Activated CD4-positive, alpha-beta T cell treated with anti-CD3 and anti-CD28 coated beads, Interleukin-2, amount 10 ng/mL, durations not matched to agents 24 days and 14 days (primary cell): ENCODE measurements around the gene ZACN. TPM values are rescaled to one million over a fixed set of nuclear protein-coding genes. Genes with fewer than 3 reads are reported as not detected.
A peak's percentile ranks its signal among the peaks of the same experiment; 100 is the strongest.

ENCODE experiments used
- DNase-seq: peaks from one replicate; pipeline ENCODE4 v3.0.0; 2022
- H3K27ac Mint-ChIP-seq: one replicate; pipeline ENCODE4 v1.8.0; 2022; ENCODE audit warnings: mild to moderate bottlenecking, mixed read lengths
- H3K27me3 Mint-ChIP-seq: one replicate; pipeline ENCODE4 v1.8.0; 2022; ENCODE audit warnings: mixed read lengths
- H3K36me3 Mint-ChIP-seq: one replicate; pipeline ENCODE4 v1.8.0; 2022; ENCODE audit warnings: low read depth, mild to moderate bottlenecking, mixed read lengths
- H3K4me1 Mint-ChIP-seq: one replicate; pipeline ENCODE4 v1.8.0; 2021; ENCODE audit warnings: mixed read lengths
- H3K4me3 Mint-ChIP-seq: one replicate; pipeline ENCODE4 v1.8.0; 2022; ENCODE audit warnings: mild to moderate bottlenecking, moderate library complexity, mixed read lengths
- H3K9me3 Mint-ChIP-seq: one replicate; pipeline ENCODE4 v1.8.0; 2021; ENCODE audit warnings: mixed read lengths
- intact Hi-C: fragments of 100-400 bp; cut with micrococcal nuclease; formaldehyde crosslinking; loops from one replicate; pipeline ENCODE4 v1.15.1; 2023
- total RNA-seq: library from RNA; stranded (reverse); gene quantifications from 2 replicates; pipeline ENCODE4 v1.2.3, GENCODE V29; 2022

The ZACN gene
- total RNA-seq, 1 donor from 2014 or later = 4.1 TPM

DNA sequence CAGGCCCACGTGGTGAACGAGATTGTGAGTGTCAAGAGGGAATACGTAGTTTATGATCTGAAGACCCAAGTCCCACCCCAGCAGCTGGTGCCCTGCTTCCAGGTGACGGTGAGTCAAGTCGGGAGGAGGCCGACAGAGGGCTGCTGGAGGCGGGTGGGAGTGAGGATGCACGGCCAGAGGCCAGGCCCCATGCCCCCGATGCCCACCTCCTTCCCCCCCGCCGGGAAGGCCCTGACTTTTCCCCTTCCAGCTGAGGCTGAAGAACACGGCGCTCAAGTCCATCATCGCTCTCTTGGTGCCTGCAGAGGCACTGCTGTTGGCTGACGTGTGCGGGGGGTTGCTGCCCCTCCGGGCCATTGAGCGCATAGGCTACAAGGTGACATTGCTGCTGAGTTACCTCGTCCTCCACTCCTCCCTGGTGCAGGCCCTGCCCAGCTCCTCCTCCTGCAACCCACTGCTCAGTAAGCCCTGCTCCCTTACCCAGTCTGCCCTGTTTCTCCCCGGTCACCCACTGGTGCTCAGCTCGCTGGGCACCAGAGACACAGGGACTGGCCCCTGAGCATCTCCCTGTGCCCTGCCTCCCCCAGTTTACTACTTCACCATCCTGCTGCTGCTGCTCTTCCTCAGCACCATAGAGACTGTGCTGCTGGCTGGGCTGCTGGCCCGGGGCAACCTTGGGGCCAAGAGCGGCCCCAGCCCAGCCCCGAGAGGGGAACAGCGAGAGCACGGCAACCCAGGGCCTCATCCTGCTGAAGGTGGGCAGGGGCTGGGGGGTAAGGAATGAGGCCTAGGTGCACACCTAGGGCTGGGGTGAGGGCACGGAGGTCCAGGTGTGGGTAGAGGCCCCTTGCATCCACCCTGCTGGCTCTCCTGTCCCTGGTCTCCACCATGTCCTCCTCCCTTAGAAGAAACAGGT, 2.6 kb downstream of the ZACN start:
- DNase-seq = no peak
- Mint-ChIP-seq H3K4me3 (no peak overlapping the region), H3K36me3 (peaks cover 20% of the 10 kb centered on the region), H3K27me3 (peaks cover 26% of the 10 kb centered on the region), H3K27ac (peak overlapping the region; percentile 45), H3K9me3 (no peaks in the 10 kb centered on the region), H3K4me1 (peaks cover 9% of the 10 kb centered on the region)
- intact Hi-C loops = no loop called here

DNA sequence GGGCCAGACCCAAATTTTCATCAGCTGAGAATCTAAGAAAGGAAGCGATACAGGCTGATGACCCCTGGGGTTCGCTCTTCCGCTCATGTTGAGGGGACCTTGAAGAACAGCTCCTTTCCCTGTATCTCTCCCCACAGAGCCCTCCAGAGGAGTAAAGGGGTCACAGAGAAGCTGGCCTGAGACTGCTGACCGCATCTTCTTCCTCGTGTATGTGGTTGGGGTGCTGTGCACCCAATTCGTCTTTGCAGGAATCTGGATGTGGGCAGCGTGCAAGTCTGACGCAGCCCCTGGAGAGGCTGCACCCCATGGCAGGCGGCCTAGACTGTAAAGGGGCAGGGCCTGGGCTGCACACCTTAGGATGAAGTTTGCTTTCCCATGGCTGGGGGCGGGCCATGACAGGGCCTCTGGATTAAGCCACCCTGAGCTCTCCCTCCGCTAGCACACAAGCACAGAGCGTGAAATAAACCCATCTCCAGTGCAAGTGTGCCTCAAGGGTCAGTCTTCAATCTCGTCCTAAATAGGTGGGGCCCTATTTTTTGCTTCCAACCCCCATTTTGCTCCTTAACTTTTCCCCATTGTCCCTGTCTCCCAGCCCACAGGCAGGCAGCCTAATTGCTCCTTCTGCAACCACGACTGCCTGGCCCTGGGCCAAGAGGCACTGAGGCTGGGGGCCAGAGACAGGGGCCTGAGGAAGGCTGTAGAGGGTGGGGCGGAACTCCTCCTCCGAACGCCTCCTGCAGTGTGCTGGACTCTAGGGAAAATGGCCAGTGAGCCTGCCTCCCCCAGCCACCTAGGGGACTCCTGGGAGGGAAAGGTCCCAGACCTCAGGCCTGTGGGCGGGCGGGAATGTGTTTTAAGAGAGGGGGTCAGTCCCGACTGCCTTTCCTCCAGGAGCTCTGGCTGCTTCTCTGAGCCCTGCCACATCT, 3.6 kb downstream of the ZACN start:
- peaks cover 16% of the 10 kb centered on the region for H3K27me3 Mint-ChIP-seq
- no peak overlapping the region for H3K27ac Mint-ChIP-seq
- H3K4me3 Mint-ChIP-seq = no peak overlapping the region
- no peak for DNase-seq
- peaks cover 22% of the 10 kb centered on the region for H3K36me3 Mint-ChIP-seq
- no peaks in the 10 kb centered on the region for H3K9me3 Mint-ChIP-seq
- peaks cover 4% of the 10 kb centered on the region for H3K4me1 Mint-ChIP-seq
- intact Hi-C loops = no loop called here

DNA sequence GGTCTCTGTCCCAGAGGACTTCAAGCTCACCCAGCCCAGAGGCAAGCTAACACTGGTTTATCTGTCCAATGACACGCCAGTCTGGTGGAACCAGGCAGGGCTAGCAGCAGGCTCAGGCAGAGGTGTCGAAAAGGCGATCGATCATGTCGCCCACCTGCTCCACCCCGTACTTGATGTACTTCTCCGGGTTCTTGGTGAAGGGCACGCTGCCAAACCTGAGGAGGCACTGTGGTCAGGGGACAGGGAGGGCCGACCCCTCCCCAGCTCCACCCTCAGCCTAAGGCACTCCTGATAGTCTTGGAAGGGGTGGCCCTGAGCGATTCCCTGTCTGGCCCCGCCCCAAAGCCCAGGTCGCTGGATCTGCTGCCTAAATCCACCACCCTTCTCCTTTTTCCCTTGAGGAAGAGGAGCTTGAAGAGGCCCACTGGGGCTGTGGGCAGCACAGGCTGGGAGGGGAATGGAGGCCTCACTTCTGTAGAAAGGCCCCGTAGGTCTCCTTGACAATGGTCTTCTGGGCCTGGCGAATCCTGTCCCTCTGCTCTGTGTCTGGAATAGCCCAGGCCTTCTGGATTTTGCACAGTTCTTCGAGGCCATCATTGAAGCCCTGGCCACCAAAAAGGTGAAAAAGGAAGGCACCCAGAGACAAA, 4.7 kb downstream of the ZACN start:
- Mint-ChIP-seq H3K9me3 (no peaks in the 10 kb centered on the region), H3K4me1 (peaks cover 1% of the 10 kb centered on the region), H3K4me3 (no peak overlapping the region), H3K27me3 (peaks cover 10% of the 10 kb centered on the region), H3K27ac (no peak overlapping the region), H3K36me3 (peaks cover 26% of the 10 kb centered on the region)
- DNase-seq = no peak
- intact Hi-C loops = no loop called here

DNA sequence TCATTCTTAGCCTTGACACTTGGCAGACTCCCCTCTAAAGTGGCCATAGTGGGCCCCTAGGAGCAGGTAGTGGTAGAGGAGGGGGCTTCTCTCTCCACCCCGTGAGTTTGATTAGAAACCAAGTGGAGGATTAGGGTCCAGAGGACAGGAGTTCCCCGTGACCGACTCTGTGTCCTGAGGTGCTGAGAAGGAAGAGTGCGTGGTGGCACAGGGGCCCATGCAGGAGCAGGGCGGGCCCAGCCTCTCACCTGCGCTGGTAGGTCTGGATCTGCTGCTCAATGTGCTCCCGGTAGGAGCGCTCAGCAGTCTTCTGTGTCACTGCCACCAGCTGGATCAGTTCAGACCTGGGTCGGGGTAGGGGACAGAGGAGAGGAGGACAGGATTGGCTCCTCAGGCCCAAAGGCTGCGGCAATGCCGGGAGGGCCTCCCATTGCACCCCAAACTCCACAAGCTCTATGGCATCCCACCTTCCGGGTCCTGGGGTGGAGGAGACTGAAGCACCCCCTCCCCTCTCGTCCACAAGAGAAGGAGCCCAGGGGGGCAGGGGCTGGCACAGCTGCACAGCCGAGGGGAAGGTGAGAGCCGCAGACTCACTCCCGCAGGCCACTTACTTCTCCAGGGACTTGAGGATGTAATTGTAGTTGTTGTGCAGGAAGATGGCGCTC, 6.2 kb downstream of the ZACN start:
- H3K27ac Mint-ChIP-seq = no peak overlapping the region

DNA sequence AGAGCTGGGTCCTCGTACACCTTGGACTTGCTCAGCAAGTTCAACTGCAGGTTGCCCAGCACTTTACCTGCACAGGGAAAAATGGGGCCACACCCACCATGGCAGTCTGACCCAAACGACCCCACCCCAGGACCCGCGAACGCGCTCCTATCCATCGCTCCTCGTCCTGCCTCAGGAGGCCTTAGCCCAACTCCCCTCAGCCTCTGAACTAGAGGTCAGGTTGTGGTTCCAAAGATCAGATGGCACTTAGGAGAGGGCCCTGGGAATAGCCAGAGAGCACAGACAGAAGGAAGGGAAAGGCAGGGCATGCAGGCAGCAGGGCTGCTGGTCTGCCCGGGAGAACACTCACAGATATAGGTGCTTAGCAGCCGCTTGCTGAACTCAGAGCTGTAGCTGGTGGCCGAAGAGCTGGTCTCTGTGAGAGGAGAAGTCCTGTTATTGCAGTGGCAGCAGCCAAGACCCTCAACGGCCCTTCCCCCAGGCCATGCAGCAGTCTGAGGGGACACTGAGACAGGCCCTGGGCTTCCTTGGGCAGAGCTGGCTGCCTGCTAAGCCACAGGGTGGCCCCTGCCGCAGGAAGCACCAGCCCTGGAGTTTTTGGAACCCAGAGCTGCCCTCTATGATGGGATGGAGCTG, 6.9 kb downstream of the ZACN start:
- DNase-seq = no peak
- Mint-ChIP-seq H3K4me1 (no peaks in the 10 kb centered on the region), H3K27me3 (no peaks in the 10 kb centered on the region), H3K36me3 (peaks cover 36% of the 10 kb centered on the region), H3K4me3 (no peak overlapping the region), H3K27ac (no peak overlapping the region), H3K9me3 (no peaks in the 10 kb centered on the region)
- intact Hi-C loops = no loop called here

More for the DNA sequence above, 6.2 kb downstream of the ZACN start:
- no peaks in the 10 kb centered on the region for H3K27me3 Mint-ChIP-seq
- intact Hi-C loops = no loop called here
- no peaks in the 10 kb centered on the region for H3K4me1 Mint-ChIP-seq
- H3K9me3 Mint-ChIP-seq = no peaks in the 10 kb centered on the region
- no peak overlapping the region for H3K4me3 Mint-ChIP-seq
- DNase-seq = no peak
- H3K36me3 Mint-ChIP-seq = peaks cover 36% of the 10 kb centered on the region

DNA sequence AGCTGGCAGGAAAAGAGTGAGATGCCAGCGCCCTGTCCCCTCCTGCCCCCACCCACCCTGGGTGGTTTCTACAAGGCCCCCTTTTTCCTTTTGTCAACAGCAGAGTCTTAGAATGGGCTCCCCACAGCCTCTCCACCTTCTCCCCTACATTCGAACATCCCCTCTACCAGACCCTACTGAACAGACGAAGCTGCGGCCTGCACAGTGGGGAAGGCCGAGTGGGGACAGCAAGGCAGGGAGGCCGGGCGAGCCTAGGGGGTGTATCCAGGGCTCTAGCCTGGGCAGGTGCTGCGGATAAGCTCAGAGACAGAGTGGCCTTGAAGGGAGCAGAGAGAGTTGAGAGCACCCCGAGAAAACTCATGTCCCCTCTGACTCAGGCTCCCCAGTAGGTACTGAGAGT, 7.4 kb downstream of the ZACN start:
- Mint-ChIP-seq H3K27me3 (no peaks in the 10 kb centered on the region), H3K4me1 (no peaks in the 10 kb centered on the region), H3K36me3 (peaks cover 39% of the 10 kb centered on the region), H3K4me3 (no peak overlapping the region), H3K27ac (no peak overlapping the region), H3K9me3 (no peaks in the 10 kb centered on the region)
- DNase-seq = no peak
- intact Hi-C loops = no loop called here

DNA sequence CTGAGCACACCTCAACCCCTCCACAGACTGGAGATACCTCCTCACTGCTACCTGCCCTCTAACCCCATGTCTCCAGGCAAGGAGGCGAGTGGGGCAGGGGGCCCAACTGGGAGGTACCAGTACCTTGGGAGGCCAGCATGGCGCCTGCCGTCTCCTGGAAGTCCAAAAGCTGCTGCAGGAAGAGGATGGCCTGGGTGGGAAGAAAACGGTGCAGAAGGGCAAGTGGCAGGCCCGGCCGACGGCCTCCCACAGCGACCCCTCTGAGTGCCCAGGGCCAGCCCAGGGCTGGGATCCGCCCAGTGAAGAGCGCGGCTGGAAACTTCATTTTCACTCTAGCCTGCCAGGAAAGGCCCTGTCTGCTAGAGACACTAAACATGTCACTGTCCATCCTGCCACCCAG, 8.5 kb downstream of the ZACN start:
- H3K4me3 Mint-ChIP-seq = no peak overlapping the region
- intact Hi-C loops = no loop called here
- H3K27ac Mint-ChIP-seq = no peak overlapping the region
- no peaks in the 10 kb centered on the region for H3K9me3 Mint-ChIP-seq
- H3K4me1 Mint-ChIP-seq = peaks cover 3% of the 10 kb centered on the region
- no peaks in the 10 kb centered on the region for H3K27me3 Mint-ChIP-seq
- DNase-seq = no peak
- H3K36me3 Mint-ChIP-seq = peaks cover 41% of the 10 kb centered on the region

DNA sequence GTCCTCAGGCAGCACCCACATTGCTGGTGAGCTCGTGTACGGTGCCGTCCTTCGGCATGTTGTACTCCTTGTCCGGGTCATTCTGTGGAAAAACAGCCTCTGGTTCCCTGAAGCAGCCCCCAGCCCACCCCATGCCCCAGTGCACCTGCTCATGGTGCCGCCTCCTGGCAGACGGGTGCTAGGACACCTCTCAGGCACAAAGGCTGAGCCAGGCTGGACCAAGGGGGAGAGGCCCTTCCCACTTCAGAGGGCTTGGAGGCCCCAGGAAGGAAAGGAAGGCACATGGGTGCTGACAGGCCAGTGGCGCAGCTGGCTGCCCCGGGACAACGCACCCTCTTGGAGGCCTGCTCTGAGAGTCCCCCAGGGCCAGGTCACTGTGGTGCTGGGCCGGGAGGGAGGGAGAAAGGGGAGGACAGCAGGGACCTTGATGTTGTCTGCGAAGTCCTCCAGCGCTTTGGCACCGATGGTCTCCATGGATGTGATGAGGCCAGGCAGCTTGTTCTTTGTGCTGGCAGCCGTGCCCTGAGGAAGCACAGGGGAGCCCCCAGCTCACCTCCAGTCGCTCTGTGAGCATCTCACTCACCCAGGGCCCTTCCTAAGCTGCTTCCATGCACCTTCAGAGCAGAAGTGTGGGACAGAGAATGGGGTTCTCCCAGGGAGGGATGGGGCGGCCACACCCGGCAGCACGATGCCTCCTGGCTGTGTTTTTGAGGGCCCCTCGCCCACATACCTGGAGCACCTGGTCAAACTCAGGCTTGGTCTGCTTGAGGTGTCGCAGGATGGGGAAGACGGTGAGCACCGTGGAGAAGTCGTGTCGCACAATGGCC, 9.3 kb downstream of the ZACN start:
- DNase-seq = no peak
- no peak overlapping the region for H3K27ac Mint-ChIP-seq
- no peak overlapping the region for H3K4me3 Mint-ChIP-seq
- peaks cover 41% of the 10 kb centered on the region for H3K36me3 Mint-ChIP-seq
- H3K9me3 Mint-ChIP-seq = no peaks in the 10 kb centered on the region
- intact Hi-C loops = no loop called here
- no peaks in the 10 kb centered on the region for H3K27me3 Mint-ChIP-seq
- peaks cover 3% of the 10 kb centered on the region for H3K4me1 Mint-ChIP-seq

DNA sequence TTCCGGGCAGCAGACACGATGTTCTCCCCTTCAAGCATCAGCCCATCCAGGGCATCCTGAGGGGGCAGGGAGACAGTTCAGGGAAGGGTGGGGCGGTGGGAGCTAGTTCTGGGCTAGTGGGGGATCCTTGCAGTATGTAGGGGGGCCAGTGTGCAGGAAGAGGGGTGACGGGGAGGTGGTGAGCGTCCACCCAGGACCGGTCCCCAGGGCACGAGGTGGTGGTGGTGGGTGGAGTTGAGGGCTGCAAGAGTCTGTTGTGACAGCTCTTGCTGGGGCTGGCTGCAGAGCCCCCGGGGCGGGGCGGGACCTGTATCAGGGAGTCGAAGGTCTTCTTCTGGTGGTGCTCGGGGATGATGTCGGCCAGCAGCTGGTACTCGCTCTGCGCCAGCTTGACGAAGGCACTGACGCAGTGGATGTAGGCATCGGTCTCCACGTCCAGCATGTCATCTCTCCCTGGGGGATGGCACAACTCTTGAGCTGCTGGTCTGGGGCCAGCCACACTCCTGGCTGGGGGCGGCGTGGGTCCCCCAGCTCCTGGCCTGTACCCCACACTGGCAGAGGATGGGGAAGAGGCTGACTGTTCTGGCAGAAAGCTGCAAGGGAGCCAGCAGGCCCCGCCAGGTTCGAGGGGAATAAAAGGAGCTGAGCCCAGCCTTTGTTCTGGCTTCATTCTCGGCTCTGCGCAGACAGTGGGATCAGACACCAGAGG, 10.0 kb downstream of the ZACN start:
- H3K4me3 Mint-ChIP-seq = no peak overlapping the region
- H3K27ac Mint-ChIP-seq = no peak overlapping the region
- H3K4me1 Mint-ChIP-seq = peaks cover 3% of the 10 kb centered on the region
- intact Hi-C loops = no loop called here
- no peaks in the 10 kb centered on the region for H3K27me3 Mint-ChIP-seq
- no peaks in the 10 kb centered on the region for H3K9me3 Mint-ChIP-seq
- no peak for DNase-seq
- H3K36me3 Mint-ChIP-seq = peaks cover 41% of the 10 kb centered on the region

DNA sequence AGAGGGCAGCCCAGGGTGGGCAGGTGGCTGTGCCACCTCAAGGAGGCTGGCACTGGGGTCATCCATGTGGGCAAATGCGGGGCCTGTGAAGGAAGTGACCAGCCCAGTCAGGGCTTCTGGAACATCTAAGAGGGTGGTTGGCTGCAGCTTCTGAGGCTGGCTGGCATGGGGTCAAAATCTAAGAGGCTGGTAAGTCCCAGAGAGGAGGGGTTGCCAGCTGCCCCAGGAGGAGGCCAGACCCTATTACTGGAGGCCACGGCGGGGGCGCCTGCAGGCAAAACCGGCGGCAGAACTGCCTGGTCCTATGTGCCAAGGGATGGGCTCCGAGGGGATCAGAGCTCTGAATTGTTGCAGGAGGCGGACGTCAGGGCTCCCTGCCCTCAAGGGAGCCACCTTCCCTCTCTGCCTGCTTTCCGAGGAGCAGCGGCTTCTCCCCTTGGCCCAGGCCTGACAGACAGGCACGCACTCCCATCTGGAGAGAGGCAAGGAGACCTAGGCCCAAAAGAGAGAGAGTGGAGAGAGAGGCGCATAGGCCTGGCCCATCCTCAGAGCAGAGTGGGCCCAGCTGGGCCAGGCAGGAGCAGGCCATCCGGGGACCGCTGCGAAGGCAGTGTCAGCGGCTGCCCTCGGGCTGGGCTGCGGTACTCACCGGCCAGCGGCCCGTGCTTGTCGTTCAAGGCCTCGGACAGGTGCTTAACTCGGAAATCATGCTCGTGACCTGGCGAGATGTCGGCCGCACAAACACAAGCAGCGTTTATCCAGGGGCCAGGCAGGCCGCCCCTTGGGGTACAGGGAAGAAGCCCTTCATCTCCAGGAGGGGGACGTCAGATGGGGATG, 10.9 kb downstream of the ZACN start:
- Mint-ChIP-seq H3K36me3 (peaks cover 42% of the 10 kb centered on the region), H3K4me3 (no peak overlapping the region), H3K9me3 (no peaks in the 10 kb centered on the region), H3K27ac (no peak overlapping the region), H3K4me1 (peaks cover 3% of the 10 kb centered on the region), H3K27me3 (no peaks in the 10 kb centered on the region)
- intact Hi-C loops = no loop called here
- no peak for DNase-seq

DNA sequence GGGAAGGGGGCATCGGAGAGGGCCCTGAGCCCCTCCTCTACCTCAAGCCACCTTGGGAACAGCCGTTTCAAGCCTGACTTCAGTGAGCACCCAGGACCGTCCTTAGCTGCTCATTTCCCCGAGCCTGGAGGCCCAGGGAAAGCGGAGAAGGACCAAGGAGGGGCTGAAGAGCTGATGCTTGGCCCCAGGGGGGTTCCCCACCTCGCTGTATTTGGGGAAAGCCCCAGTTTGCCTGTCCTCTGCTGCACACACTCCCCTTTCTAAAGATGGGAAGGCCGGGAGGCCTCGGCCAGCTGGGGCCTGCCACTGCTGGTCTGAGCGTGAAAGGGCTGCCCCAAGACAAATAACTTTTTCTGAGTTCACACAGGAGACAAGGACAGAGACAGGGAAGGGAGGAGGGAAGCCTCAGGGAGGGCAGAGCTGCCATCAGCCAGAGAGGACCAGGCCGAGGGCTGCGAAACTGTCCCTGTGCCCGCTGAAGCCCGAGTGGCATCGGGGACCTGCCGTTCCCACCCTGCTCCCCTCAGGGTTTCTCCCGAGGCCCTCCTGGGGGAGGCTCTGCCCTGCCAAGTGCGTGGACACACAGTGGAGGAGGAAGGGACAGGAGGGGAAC, 11.6 kb downstream of the ZACN start:
- no peaks in the 10 kb centered on the region for H3K9me3 Mint-ChIP-seq
- peak overlapping the region; percentile 93 for H3K27ac Mint-ChIP-seq
- peaks cover 42% of the 10 kb centered on the region for H3K36me3 Mint-ChIP-seq
- H3K4me3 Mint-ChIP-seq = no peak overlapping the region
- intact Hi-C loops = no loop called here
- DNase-seq = no peak
- no peaks in the 10 kb centered on the region for H3K27me3 Mint-ChIP-seq
- peaks cover 3% of the 10 kb centered on the region for H3K4me1 Mint-ChIP-seq
